GM03348 (cell line): Measurements from ENCODE around the gene MDH2.
"Not testable (repeated sequence)": the region's sequence is repeated elsewhere in the genome, so short reads cannot be mapped to it uniquely, and the experiment has no call there.

Experiments
- DNase-seq: peaks from one replicate; pipeline ENCODE4 v3.0.0; 2012; ENCODE audit warnings: low spot score

The MDH2 gene

GRCh38 chr7:76047811-76048667, at the start of gene MDH2, which contains the start of gene STYXL1:
Gene MDH2, plus strand, starts transcription at chr7:76048106. Its CDS starts 55 bp downstream, at chr7:76048161.
Gene STYXL1, minus strand, starts transcription at chr7:76048000. Its CDS starts 17,477 bp downstream, at chr7:76030523.
- DNase-seq = peak; percentile 97

GRCh38 chr7:76000566-76000965, 47.3 kb upstream of the MDH2 start:
- no peak for DNase-seq

- no peak for DNase-seq
Observed at GRCh38 chr7:76002139-76002538, 45.8 kb upstream of the MDH2 start.

- DNase-seq = no peak
Observed at GRCh38 chr7:76002822-76003221, 45.1 kb upstream of the MDH2 start.

- DNase-seq = no peak
Observed at GRCh38 chr7:76003351-76003750, 44.6 kb upstream of the MDH2 start.

GRCh38 chr7:76005004-76005403, 42.9 kb upstream of the MDH2 start:
- not testable (repeated sequence) for DNase-seq

- DNase-seq = no peak
Observed at GRCh38 chr7:76008156-76008687, 39.7 kb upstream of the MDH2 start.

GRCh38 chr7:76009672-76010600, 38.0 kb upstream of the MDH2 start:
- DNase-seq = no peak

- peak; percentile 89 for DNase-seq
Observed at GRCh38 chr7:76011442-76011861, 36.5 kb upstream of the MDH2 start.

- DNase-seq = no peak
Observed at GRCh38 chr7:76016191-76016947, 31.5 kb upstream of the MDH2 start.

- DNase-seq = not testable (repeated sequence)
Observed at GRCh38 chr7:76018520-76018919, 29.4 kb upstream of the MDH2 start.

GRCh38 chr7:76020031-76020714, 27.7 kb upstream of the MDH2 start:
- DNase-seq = peak; percentile 80

GRCh38 chr7:76022026-76022780, 25.7 kb upstream of the MDH2 start:
- DNase-seq = no peak

GRCh38 chr7:76023002-76023401, 24.9 kb upstream of the MDH2 start:
- DNase-seq = no peak

GRCh38 chr7:76029682-76030081, 18.2 kb upstream of the MDH2 start:
- not testable (repeated sequence) for DNase-seq

- DNase-seq = no peak
Observed at GRCh38 chr7:76031964-76032363, 15.9 kb upstream of the MDH2 start.

GRCh38 chr7:76037310-76037709, 10.6 kb upstream of the MDH2 start:
- DNase-seq = peak; percentile 93

- no peak for DNase-seq
Observed at GRCh38 chr7:76040126-76040525, 7.8 kb upstream of the MDH2 start.

- no peak for DNase-seq
Observed at GRCh38 chr7:76044375-76044865, 3.5 kb upstream of the MDH2 start.

GRCh38 chr7:76047305-76047810, 548 bp upstream of the MDH2 start:
- DNase-seq = peak; percentile 31
